T-helper 2 cell (primary cell): ENCODE data around the gene MINDY4.

Experiments used
- DNase-seq, 5 experiments: peaks; one replicate each; pipeline versions ENCODE4 v3.0.0 to v3.0.0-alpha.2; 2012 to 2022

Gene MINDY4

DNA sequence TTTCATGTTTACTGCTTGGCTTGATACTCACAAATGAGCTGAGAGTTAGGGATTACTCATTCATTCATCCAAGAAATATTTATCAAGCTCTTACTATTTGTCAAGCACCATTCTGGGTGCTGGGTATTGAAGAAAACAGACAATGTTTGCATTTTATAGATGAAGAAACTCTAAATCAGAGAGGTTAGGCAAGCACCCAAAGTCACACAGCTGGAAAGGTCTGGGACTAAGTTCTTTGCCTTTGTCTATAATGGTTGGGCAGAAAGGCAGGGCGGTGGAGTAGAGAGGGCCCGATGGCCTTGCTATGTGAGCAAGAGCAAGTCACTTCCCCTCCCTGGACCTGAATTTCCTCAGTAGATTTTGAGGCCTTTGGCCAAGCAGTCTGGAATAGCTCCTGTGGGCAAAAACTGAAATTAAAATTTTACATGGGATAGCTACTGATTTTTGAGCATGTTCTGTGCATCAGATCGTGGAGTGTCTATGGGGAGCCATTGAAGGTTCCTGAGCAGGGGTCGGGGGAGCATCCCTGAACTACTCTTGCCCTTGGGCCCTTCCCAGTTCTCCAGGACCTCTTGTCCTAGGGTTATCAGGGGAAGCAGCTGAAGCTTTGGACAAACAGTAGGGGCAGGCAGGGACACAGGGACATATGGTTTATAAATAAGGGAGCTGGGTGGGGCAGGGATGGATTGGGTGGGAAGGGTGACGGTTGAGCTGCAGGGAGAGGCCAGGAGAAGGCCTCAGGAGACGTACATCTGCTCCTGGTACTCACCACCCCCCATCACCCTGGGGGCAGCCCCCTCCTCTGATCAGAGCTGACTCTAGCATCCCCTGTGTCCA, 163.7 kb downstream of the MINDY4 start:
- no peak for DNase-seq

- DNase-seq = no peak
These were observed 164.3 kb downstream of the MINDY4 start for GRCh38 chr7:30935569-30935877.

GRCh38 chr7:30936650-30937245, 165.5 kb downstream of the MINDY4 start:
- DNase-seq = no peak

GRCh38 chr7:30937416-30937815, 166.2 kb downstream of the MINDY4 start:
- DNase-seq = no peak

- DNase-seq = peak in 3 of 5 experiments; percentile 32 to 43 (median 33)
These were observed 167.5 kb downstream of the MINDY4 start for GRCh38 chr7:30938435-30939316.

GRCh38 chr7:30941582-30942323, 170.5 kb downstream of the MINDY4 start:
- DNase-seq = no peak
